ENCODE measurements around the gene SPINT2. TPM values are rescaled to one million over a fixed set of nuclear protein-coding genes. Genes with fewer than 3 reads are reported as not detected.
A peak's percentile ranks its signal among the peaks of the same experiment; 100 is the strongest.

The SPINT2 gene
- total and polyA plus RNA-seq, 7 experiments from 2014 or later = 35.5 to 139 (median 40.9) TPM

DNA sequence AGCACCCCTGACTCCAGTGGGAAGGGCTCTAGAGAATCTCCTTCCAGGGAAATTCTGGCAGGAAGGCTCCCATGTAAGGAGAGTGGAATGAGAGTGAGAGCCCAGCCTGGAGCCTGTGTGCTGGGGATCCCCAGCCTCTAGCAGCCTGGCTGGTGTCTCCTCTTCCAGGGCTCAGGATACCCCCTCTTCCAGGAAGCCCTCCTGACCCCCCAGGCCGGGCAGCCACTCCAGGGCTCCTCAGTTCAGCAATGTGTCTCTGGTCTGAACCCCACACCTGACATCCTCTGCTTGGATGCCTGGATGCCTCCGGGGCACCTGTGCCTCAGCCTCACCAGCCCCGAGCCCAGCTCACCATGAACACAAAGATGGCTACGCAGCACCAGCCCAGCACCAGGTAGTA is 42.7 kb downstream of the SPINT2 start:
- H3K36me3 Mint-ChIP-seq = peaks cover 4 to 18% (median 5%) of the 10 kb centered on the region in 5 donors
- intact Hi-C loops (cut with micrococcal nuclease) = no loop called here
- ChIA-PET POLR2A (no interaction called here), CTCF (no interaction called here)
- no peak for DNase-seq
- H3K9me3 Mint-ChIP-seq = peaks cover 0 to 2% (median 0%) of the 10 kb centered on the region in 11 donors
- H3K4me3 Mint-ChIP-seq = no peak overlapping the region
- Histone ChIP-seq H3K4me3 (ENCODE audit: low read length) (no peak overlapping the region), H3K9me3 (ENCODE audit: control insufficient read depth in 2 of 3, low read length in 3 of 3) (no peaks in the 10 kb centered on the region), H3K4me1 (ENCODE audit: control insufficient read depth in 2 of 2, insufficient read depth in 2 of 2, low read length in 2 of 2) (no peaks in the 10 kb centered on the region), H3K27ac (ENCODE audit: low read depth, low read length) (no peak overlapping the region), H3K27me3 (ENCODE audit: control insufficient read depth in 2 of 2, insufficient read depth in 2 of 2, low read length in 2 of 2) (no peaks in the 10 kb centered on the region), H3K36me3 (ENCODE audit: control insufficient read depth in 2 of 3, insufficient read depth in 3 of 3, low read length in 3 of 3) (peaks cover 0 to 38% (median 0%) of the 10 kb centered on the region in 3 experiments)
- no peaks in the 10 kb centered on the region for H3K27me3 Mint-ChIP-seq
- peak overlapping the region in 1 of 9 donors; percentile 20 for H3K27ac Mint-ChIP-seq
- H3K4me1 Mint-ChIP-seq = peaks cover 0 to 11% (median 4%) of the 10 kb centered on the region in 7 donors
- ATAC-seq = no peak

DNA sequence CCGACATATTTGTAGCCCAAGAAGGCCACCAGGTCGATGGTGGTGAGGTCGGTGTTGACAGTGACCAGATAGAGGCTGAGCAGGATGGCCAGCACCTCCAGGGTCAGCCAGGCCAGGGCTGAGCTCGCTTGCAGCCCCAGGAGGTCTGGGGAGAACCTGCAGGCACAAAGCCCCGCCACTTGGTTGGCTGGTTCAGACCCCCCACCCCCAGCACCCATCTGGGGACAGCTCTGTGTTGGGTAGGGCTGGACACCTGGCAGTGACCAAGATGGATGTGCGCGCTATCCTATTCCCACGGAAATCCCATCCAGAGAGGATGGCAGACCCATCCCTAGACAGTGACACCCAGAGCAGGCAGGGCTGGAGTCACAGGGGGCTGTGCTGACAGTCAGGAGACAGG is 43.2 kb downstream of the SPINT2 start:
- no peak overlapping the region for H3K4me3 Mint-ChIP-seq
- peaks cover 0 to 1% (median 0%) of the 10 kb centered on the region in 11 donors for H3K9me3 Mint-ChIP-seq
- no peak for ATAC-seq
- DNase-seq = no peak
- Histone ChIP-seq H3K36me3 (ENCODE audit: control insufficient read depth in 2 of 3, insufficient read depth in 3 of 3, low read length in 3 of 3) (peaks cover 0 to 38% (median 0%) of the 10 kb centered on the region in 3 experiments), H3K27ac (ENCODE audit: low read depth, low read length) (no peak overlapping the region), H3K4me3 (ENCODE audit: low read length) (no peak overlapping the region), H3K9me3 (ENCODE audit: control insufficient read depth in 2 of 3, low read length in 3 of 3) (no peaks in the 10 kb centered on the region), H3K4me1 (ENCODE audit: control insufficient read depth in 2 of 2, insufficient read depth in 2 of 2, low read length in 2 of 2) (no peaks in the 10 kb centered on the region), H3K27me3 (ENCODE audit: control insufficient read depth in 2 of 2, insufficient read depth in 2 of 2, low read length in 2 of 2) (no peaks in the 10 kb centered on the region)
- peaks cover 4 to 19% (median 5%) of the 10 kb centered on the region in 5 donors for H3K36me3 Mint-ChIP-seq
- POLR2A ChIA-PET = no interaction called here
- H3K27ac Mint-ChIP-seq = peak overlapping the region in 1 of 9 donors; percentile 20
- peaks cover 0 to 14% (median 7%) of the 10 kb centered on the region in 7 donors for H3K4me1 Mint-ChIP-seq
- intact Hi-C loops (cut with micrococcal nuclease) = no loop called here
- CTCF ChIA-PET = no interaction called here
- no peaks in the 10 kb centered on the region for H3K27me3 Mint-ChIP-seq

GRCh38 chr19:38308006-38308766 is 43.8 kb downstream of the SPINT2 start:
- H3K27ac ChIP-seq (ENCODE audit: low read depth, low read length) = no peak overlapping the region
- peaks cover 0 to 38% (median 0%) of the 10 kb centered on the region in 3 experiments for H3K36me3 ChIP-seq (ENCODE audit: control insufficient read depth in 2 of 3, insufficient read depth in 3 of 3, low read length in 3 of 3)
- H3K9me3 ChIP-seq (ENCODE audit: control insufficient read depth in 2 of 3, low read length in 3 of 3) = no peaks in the 10 kb centered on the region
- H3K4me1 ChIP-seq (ENCODE audit: control insufficient read depth in 2 of 2, insufficient read depth in 2 of 2, low read length in 2 of 2) = no peaks in the 10 kb centered on the region
- DNase-seq (no peak), ATAC-seq (no peak)
- no peaks in the 10 kb centered on the region for H3K27me3 Mint-ChIP-seq
- peaks cover 0 to 16% (median 9%) of the 10 kb centered on the region in 7 donors for H3K4me1 Mint-ChIP-seq
- no peaks in the 10 kb centered on the region for H3K9me3 Mint-ChIP-seq
- H3K27ac Mint-ChIP-seq = no peak overlapping the region
- no peak overlapping the region for H3K4me3 Mint-ChIP-seq
- ChIA-PET POLR2A (no interaction called here), CTCF (no interaction called here)
- H3K4me3 ChIP-seq (ENCODE audit: low read length) = no peak overlapping the region
- intact Hi-C loops (cut with micrococcal nuclease) = no loop called here
- no peaks in the 10 kb centered on the region for H3K27me3 ChIP-seq (ENCODE audit: control insufficient read depth in 2 of 2, insufficient read depth in 2 of 2, low read length in 2 of 2)
- peaks cover 4 to 20% (median 5%) of the 10 kb centered on the region in 5 donors for H3K36me3 Mint-ChIP-seq

DNA sequence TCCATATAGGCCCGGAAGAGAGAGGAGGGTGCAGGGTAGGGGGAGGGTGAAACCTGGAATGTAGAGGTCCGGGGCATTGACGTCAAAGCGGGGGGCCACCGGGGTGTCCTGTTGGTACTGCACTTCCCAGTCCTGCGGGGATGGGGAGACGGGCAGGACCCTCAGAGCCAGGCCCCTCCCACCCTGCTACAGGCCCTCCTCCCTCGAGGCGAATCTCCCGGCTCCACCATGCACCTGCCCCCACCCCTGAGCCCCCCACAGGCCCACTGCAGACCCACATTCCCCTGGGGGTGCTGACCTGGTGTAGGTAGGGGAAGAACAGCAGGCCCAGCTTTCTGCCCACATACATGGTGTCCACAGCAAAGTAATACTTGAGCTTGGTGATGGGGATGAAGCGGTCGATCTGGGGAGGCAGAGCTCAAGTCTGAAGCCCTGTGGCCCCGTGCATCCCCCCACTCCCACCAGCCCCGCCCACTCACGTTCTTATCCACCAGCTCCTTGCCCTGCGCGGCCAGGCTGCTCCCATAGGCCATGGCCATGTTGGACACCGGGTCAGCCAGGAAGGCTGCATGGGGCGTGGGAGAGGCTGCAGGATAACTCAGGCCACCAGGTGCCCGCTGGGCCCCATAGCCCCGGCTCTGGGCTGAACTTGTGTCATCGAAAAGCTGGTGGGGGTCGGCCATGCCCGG is 44.7 kb downstream of the SPINT2 start:
- Mint-ChIP-seq H3K36me3 (peaks cover 4 to 20% (median 5%) of the 10 kb centered on the region in 5 donors), H3K27ac (no peak overlapping the region), H3K4me3 (no peak overlapping the region), H3K27me3 (no peaks in the 10 kb centered on the region), H3K9me3 (no peaks in the 10 kb centered on the region), H3K4me1 (peaks cover 4 to 21% (median 15%) of the 10 kb centered on the region in 7 donors)
- no peaks in the 10 kb centered on the region for H3K27me3 ChIP-seq (ENCODE audit: control insufficient read depth in 2 of 2, insufficient read depth in 2 of 2, low read length in 2 of 2)
- H3K27ac ChIP-seq (ENCODE audit: low read depth, low read length) = no peak overlapping the region
- no peak for ATAC-seq
- no peaks in the 10 kb centered on the region for H3K4me1 ChIP-seq (ENCODE audit: control insufficient read depth in 2 of 2, insufficient read depth in 2 of 2, low read length in 2 of 2)
- no peak overlapping the region for H3K4me3 ChIP-seq (ENCODE audit: low read length)
- DNase-seq = no peak
- H3K36me3 ChIP-seq (ENCODE audit: control insufficient read depth in 2 of 3, insufficient read depth in 3 of 3, low read length in 3 of 3) = peaks cover 0 to 38% (median 0%) of the 10 kb centered on the region in 3 experiments
- POLR2A ChIA-PET = interaction anchor here (1.8 kb wide), 1 partner anchor 11 kb away, joined by 4 read pairs; no protein-coding TSS in a partner anchor
- no peaks in the 10 kb centered on the region for H3K9me3 ChIP-seq (ENCODE audit: control insufficient read depth in 2 of 3, low read length in 3 of 3)
- intact Hi-C loops (cut with micrococcal nuclease) = no loop called here
- CTCF ChIA-PET = no interaction called here

GRCh38 chr19:38309615-38310278 is 45.4 kb downstream of the SPINT2 start:
- no peaks in the 10 kb centered on the region for H3K9me3 ChIP-seq (ENCODE audit: control insufficient read depth in 2 of 3, low read length in 3 of 3)
- CTCF ChIA-PET = no interaction called here
- peak overlapping the region in 1 of 9 donors; percentile 63 for H3K27ac Mint-ChIP-seq
- no peak overlapping the region for H3K4me3 ChIP-seq (ENCODE audit: low read length)
- ATAC-seq (no peak), DNase-seq (no peak)
- peaks cover 4 to 20% (median 5%) of the 10 kb centered on the region in 5 donors for H3K36me3 Mint-ChIP-seq
- H3K4me3 Mint-ChIP-seq = no peak overlapping the region
- H3K27me3 ChIP-seq (ENCODE audit: control insufficient read depth in 2 of 2, insufficient read depth in 2 of 2, low read length in 2 of 2) = no peaks in the 10 kb centered on the region
- POLR2A ChIA-PET = interaction anchor here (1.8 kb wide), 1 partner anchor 11 kb away, joined by 4 read pairs; no protein-coding TSS in a partner anchor
- H3K4me1 Mint-ChIP-seq = peaks cover 4 to 21% (median 15%) of the 10 kb centered on the region in 7 donors
- no peaks in the 10 kb centered on the region for H3K4me1 ChIP-seq (ENCODE audit: control insufficient read depth in 2 of 2, insufficient read depth in 2 of 2, low read length in 2 of 2)
- H3K27me3 Mint-ChIP-seq = no peaks in the 10 kb centered on the region
- no peaks in the 10 kb centered on the region for H3K9me3 Mint-ChIP-seq
- intact Hi-C loops (cut with micrococcal nuclease) = loop anchor here in 1 of 2 donors (10.0 kb wide), 2 partner anchors 655 to 1095 kb away; partner anchors contain the start of genes ZFP30, ZNF383 and ZNF585B
- no peak overlapping the region for H3K27ac ChIP-seq (ENCODE audit: low read depth, low read length)
- peaks cover 0 to 38% (median 0%) of the 10 kb centered on the region in 3 experiments for H3K36me3 ChIP-seq (ENCODE audit: control insufficient read depth in 2 of 3, insufficient read depth in 3 of 3, low read length in 3 of 3)

- ChIA-PET POLR2A (interaction anchor here (0.5 to 1.8 kb wide), 3 partner anchors 10 to 324 kb away, joined by 3 to 6 read pairs (median 4); no protein-coding TSS in a partner anchor), CTCF (interaction anchor here (0.7 kb wide), 1 partner anchor 71 kb away, joined by 3 read pairs; no protein-coding TSS in a partner anchor)
- H3K27me3 Mint-ChIP-seq = no peaks in the 10 kb centered on the region
- ATAC-seq (no peak), DNase-seq (no peak)
- H3K4me3 Mint-ChIP-seq = no peak overlapping the region
- H3K4me3 ChIP-seq (ENCODE audit: low read length) = no peak overlapping the region
- H3K9me3 ChIP-seq (ENCODE audit: control insufficient read depth in 2 of 3, low read length in 3 of 3) = no peaks in the 10 kb centered on the region
- peaks cover 6 to 23% (median 18%) of the 10 kb centered on the region in 7 donors for H3K4me1 Mint-ChIP-seq
- no peaks in the 10 kb centered on the region for H3K27me3 ChIP-seq (ENCODE audit: control insufficient read depth in 2 of 2, insufficient read depth in 2 of 2, low read length in 2 of 2)
- H3K4me1 ChIP-seq (ENCODE audit: control insufficient read depth in 2 of 2, insufficient read depth in 2 of 2, low read length in 2 of 2) = peaks cover under 1 to 2% of the 10 kb centered on the region in 2 donors
- peaks cover 0 to 38% (median 0%) of the 10 kb centered on the region in 3 experiments for H3K36me3 ChIP-seq (ENCODE audit: control insufficient read depth in 2 of 3, insufficient read depth in 3 of 3, low read length in 3 of 3)
- no peaks in the 10 kb centered on the region for H3K9me3 Mint-ChIP-seq
- H3K27ac Mint-ChIP-seq = peak overlapping the region in 2 of 9 donors; percentile 59 to 63
- no peak overlapping the region for H3K27ac ChIP-seq (ENCODE audit: low read depth, low read length)
- intact Hi-C loops (cut with micrococcal nuclease) = loop anchor here in 1 of 2 donors (10.0 kb wide), 2 partner anchors 655 to 1095 kb away; partner anchors contain the start of genes ZFP30, ZNF383 and ZNF585B
- peaks cover 4 to 20% (median 5%) of the 10 kb centered on the region in 5 donors for H3K36me3 Mint-ChIP-seq
These were observed 45.9 kb downstream of the SPINT2 start for GRCh38 chr19:38310279-38310670.
